GM18870 (cell line): ENCODE data around the gene CPLANE2.
"Not testable (repeated sequence)": the region's sequence is repeated elsewhere in the genome, so short reads cannot be mapped to it uniquely, and the experiment has no call there.

ENCODE experiments used
- ATAC-seq: cut with Tn5 transposase; IDR thresholded peaks from one replicate; pipeline ENCODE4 v1.9.1; 2021; ENCODE audit warnings: moderate library complexity; ENCODE audit not compliant: unreplicated experiment

Gene CPLANE2

DNA sequence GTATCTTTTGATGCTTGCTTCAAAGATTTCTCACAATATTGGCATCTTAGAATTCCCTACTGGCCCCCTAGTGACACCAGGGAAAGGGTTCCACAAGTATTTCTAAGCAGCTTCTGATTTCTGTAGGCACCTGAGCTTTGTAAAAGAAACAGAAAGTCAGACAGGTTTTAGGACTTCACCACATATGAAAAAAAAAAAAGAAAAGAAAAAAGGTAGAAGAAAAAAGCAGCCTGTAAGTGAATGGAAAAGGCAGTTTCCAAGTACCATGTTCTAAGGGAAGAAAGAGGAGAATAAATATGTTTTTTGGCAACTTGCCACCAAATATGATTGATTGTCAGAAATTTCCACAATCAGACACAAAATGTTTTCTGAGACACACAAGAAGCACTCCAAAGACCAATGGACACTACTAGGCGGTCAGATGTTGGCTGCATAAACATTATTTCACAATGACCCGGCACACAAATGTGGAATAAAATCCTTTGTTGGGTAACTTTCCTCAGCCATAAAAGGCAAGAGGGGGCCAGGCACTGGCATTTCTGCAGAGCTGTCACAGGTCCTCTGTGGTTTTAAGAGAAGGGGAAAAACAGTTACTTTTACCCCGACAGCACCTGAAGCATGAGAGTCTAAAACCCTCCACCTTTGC lies 12.7 kb upstream of the CPLANE2 start:
- ATAC-seq = no peak

GRCh38 chr1:16248603-16249516 lies 11.9 kb upstream of the CPLANE2 start:
- no peak for ATAC-seq

- ATAC-seq = no peak
These were observed 11.0 kb upstream of the CPLANE2 start for GRCh38 chr1:16248007-16248436.

- ATAC-seq = no peak
These were observed 10.5 kb upstream of the CPLANE2 start for GRCh38 chr1:16247441-16247840.

DNA sequence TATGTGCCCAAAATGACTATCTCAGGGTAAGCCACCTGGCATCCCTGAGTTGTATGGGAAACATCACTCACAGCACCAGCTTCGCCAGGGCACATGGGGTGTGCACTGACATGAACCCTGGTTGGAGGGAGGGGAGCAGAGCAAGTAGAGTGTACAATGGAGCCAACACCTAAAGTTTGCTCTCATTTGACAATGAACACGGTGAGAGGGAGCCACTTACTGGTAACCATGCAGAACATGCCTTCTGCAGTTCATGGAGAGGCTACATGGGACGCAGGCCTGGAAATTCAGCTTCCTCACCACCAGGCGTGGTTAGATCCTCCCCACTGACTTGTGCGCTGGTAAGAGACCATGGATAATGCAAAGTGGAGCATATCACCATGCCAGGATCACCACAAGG lies 10.0 kb upstream of the CPLANE2 start:
- no peak for ATAC-seq

GRCh38 chr1:16246239-16246638 lies 9.3 kb upstream of the CPLANE2 start:
- not testable (repeated sequence) for ATAC-seq

GRCh38 chr1:16245476-16246196 lies 8.7 kb upstream of the CPLANE2 start:
- no peak for ATAC-seq

DNA sequence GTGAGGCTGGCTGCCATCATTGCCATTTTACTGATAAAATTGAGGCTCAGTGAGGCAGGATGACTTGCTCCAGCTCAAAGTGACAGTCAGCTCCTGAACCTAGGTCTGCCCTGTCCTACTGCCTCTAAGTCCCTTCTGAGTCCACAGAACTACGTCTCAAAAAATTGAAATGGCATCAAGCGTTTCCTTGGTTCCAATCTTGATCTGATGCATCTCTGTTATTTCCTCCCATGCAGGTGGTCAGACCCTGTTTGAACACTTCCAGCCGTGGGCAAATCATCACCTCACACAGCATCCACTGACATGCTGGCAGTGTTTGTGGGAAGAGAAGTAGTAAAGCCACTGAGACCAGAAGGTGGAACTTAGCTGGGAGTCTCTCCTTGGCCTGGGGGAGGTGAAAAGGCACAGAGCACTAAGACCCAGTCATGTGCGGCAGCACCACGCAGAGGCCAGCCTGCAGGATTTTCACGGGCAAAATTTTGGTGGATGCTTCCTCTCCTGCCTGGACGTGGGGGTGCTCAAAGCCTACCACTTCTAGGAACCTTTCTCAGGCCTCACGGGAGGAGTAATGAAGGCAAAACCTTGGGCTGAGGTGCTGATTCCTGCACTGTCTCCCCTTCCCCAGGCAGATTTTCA lies 7.8 kb upstream of the CPLANE2 start:
- no peak for ATAC-seq

GRCh38 chr1:16243936-16244649 lies 7.1 kb upstream of the CPLANE2 start:
- no peak for ATAC-seq

DNA sequence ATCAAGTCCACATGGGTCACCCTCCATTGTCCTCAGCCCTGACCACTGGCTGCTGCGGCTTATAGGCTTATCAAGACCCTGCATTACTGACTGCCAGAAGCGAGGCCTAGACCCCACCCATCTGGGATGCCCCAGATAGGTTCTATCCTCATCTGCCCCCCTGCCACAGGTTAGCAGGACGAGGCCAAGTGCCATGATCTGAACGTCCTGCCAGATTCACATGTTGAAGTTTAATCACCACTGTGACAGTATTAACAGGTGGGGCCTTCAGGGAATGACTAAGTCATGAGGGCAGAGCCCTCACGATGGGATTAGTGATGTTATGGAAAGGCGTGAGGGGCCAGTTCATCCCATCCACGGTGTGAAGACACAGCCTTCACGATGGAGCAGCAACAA lies 6.2 kb upstream of the CPLANE2 start:
- no peak for ATAC-seq

DNA sequence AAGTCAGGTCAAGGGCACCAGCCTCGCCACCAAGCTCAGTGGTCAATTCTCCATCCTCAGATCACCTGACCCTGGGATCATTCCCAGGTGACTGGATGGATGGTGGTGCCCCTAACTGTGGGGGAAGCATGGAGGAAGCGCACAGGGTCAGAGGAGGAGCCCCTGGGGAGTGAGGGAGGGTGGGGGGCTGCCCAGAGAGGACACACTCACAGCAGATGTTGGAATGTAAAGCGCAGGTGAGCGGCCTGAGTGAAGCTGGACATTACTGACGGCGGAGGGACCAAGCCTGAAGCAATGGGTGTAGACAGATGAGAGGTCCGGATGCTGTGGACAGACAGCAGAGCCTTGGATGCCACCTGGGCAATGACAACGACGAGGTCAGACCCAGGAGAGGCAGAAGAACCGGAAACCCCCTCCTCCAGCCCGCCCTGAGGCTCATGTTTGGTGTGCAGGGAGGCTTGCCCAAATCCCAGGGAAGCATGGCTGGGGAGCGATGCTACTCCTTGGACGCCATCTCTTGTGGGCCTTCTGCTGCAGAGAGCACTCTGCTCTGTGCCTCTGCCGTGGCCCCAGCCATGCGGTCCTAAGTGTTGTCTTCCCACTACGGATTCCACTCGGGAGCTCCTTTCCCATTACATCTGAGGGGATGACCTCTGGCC lies 5.7 kb upstream of the CPLANE2 start:
- ATAC-seq = no peak

GRCh38 chr1:16241221-16241708 lies 4.3 kb upstream of the CPLANE2 start:
- ATAC-seq = no peak

DNA sequence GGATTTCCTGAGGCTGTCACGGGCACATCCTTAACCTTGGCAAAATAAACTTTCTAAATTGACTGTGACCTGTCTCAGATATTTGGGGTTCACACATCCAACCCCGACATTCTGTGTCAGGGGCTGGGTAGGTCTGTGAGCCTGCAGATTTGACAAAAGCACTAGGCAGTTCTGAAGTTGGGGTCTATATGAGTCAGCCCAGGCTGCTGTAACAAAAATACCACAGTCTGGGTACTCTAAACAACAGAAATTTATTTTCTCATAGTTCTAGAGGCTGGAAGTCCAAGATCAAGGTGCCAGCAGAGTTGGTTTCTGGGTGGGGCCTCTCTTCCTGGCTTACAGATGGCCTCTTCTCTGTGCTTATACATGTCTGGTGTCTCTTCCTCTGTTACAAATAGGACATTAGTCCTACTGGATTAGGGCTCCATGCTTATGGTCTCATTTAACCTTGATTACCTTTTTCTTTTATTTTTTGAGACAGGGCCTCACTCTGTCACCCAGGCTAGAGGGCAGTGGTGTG lies 3.0 kb upstream of the CPLANE2 start:
- ATAC-seq = no peak

- no peak for ATAC-seq
These were observed 404 bp upstream of the CPLANE2 start for GRCh38 chr1:16237343-16237830.

GRCh38 chr1:16235944-16236510 lies 956 bp downstream of the CPLANE2 start:
- no peak for ATAC-seq

DNA sequence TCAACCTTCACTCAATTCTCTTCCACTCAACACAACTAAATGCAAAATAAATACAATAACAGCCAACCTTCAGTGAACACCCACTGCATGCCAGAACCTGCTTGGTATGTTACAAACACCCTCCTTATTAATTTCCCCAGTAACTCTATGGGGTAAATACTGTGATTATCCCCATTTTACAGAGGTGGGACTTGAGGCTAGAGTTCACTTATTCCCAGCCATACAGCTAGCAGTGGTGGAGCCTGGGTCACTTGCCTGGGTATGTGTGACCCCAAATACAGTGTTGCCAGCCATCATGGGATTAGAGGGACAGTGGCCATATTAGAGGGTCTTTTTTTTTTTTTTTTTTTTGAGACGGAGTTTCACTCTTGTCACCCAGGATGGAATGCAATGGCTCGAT lies 1.6 kb downstream of the CPLANE2 start:
- no peak for ATAC-seq

GRCh38 chr1:16233431-16233830 lies 3.6 kb downstream of the CPLANE2 start:
- no peak for ATAC-seq

DNA sequence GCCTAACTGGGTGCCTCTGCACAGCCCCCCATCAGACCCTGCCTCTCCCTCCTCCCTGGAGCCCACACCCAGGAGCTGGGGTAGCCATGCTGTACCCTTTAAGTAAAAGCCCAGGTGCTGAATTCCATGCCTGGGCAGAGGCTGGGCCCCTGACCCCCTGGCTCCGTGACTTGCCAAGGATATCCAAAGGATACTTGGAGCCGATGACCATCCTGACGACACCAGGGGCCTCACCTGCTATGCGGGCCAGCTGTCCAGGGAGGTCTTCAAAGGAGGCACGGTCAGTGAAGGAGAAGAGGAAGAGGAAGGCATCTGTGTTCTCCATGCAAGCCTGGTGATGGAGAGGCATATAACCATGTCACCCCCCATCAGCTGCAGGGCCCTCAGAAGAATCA lies 4.7 kb downstream of the CPLANE2 start:
- ATAC-seq = no peak
